C4-2B (cell line): ENCODE results near the gene CHDH.

Experiments used
- H3K27ac ChIP-seq: fragments of 450-650 bp; 2 replicates; pipeline ENCODE4 v1.5.1; 2017
- ZFX ChIP-seq: fragments of 450-650 bp; IDR thresholded peaks from 2 replicates; pipeline ENCODE4 v1.6.1; 2017
- TF ChIP-seq, protein P1 (sequence below): fragments of 450-650 bp; conservative IDR thresholded peaks from 2 replicates; pipeline ENCODE4 v1.5.1; 2017; ENCODE audit warnings: mild to moderate bottlenecking

Gene CHDH

DNA sequence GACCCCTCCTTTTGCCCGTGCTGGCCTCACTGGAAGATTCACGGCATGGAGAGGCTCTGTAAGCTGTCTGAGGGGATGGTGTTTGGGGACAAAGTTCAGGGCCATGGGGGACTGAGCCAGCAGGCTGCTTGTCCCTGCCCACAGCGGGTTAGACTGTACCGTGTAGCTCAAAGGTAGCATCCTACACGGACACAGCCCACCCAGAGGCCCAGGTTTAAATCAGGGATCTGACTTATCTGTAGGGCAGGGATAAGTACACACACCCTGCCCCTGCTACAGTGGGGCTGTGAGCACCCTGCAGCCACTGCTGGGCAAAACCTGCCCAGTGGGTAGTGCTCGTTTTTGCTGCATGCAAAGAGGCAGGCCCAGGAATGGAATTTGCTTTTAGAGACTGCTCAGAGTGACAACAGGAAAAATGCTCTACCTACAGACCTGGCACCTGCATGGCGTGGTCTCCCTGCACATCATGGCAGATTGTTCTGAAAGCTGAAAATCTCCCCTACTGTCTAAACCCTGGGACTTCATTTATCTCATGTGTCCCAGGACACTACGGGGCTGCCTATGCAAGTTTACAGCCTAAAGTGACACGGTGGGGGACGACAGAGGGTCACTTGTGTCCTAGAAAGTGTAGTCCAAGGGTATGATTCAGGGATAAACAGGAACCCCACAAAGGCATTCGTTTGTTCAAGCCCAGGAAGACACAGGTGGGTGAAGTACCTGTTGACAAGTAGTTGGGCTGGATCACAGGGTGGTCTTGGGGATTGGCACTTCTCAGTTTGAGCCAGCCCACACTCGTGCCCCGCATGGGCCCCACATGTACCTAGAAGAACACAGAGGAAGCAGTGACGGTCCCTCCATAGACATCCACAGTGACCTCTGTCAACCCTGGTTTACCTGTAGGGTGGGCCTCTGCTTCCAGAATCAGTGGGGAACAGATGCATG is 27.7 kb downstream of the CHDH start:
- H3K27ac ChIP-seq = no peak overlapping the region
- TF ChIP-seq, protein P1, sequence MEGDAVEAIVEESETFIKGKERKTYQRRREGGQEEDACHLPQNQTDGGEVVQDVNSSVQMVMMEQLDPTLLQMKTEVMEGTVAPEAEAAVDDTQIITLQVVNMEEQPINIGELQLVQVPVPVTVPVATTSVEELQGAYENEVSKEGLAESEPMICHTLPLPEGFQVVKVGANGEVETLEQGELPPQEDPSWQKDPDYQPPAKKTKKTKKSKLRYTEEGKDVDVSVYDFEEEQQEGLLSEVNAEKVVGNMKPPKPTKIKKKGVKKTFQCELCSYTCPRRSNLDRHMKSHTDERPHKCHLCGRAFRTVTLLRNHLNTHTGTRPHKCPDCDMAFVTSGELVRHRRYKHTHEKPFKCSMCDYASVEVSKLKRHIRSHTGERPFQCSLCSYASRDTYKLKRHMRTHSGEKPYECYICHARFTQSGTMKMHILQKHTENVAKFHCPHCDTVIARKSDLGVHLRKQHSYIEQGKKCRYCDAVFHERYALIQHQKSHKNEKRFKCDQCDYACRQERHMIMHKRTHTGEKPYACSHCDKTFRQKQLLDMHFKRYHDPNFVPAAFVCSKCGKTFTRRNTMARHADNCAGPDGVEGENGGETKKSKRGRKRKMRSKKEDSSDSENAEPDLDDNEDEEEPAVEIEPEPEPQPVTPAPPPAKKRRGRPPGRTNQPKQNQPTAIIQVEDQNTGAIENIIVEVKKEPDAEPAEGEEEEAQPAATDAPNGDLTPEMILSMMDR = no peak
- TF ChIP-seq ZFX = no peak

DNA sequence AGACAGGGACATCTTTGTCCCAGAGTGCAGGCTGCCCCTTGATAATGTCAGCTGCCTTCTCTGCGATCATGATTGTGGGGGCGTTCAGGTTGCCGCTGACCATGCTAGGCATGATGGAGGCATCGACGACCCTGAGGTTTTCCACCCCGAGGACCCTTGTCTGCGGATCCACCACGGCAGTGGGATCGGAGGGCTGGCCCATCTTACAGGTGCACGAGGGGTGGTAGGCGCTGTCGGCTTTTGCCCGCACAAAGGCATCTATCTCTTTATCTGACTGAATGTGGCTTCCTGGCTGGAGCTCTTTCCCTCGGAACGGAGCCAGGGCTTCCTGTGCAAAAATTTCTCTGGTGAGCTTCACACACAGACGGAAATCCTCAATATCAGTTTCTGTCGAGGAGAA is 28.4 kb downstream of the CHDH start:
- no peak overlapping the region for H3K27ac ChIP-seq
- TF ChIP-seq, protein P1 = no peak
- TF ChIP-seq ZFX = no peak

DNA sequence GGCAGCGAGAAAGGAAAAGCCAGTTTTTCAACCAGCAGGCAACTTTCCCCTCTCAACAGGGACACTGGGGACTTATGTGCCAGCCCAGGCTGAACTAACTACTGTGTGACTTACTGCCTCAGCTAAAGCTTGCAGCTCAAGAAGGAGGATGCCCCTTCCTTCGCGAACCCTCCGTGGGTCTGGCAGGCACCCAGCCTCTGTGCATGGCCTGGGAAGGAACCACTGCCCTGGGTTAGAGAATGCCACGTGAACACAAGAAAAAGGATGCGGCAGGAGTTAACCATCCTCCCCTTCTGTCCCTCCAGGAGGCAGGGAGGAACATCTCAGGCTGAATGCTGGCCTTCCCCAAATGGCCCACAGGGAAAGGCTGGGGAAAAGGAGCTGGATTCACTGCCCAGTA is 29.0 kb downstream of the CHDH start:
- no peak overlapping the region for H3K27ac ChIP-seq
- TF ChIP-seq ZFX = no peak
- TF ChIP-seq, protein P1 = no peak

DNA sequence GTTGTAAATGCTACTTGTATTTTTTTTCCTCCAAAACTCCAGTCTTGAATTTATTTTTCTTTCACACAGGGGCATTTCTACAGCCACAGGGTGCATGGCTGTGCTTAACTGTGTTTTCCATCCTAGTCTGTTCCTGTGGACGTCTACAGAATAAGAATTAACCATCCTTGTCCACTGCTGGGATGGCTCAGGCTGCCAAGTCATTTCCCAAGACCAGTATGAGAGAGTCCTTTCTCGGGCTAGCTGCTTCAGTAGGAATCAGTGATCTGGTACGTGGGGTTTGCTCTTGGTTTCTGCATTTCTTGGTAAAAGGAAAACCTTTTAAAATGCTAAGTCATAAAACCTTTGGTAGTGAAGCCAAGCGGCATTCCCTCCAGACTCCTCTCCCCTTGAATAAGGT is 29.8 kb downstream of the CHDH start:
- TF ChIP-seq, protein P1 = no peak
- no peak overlapping the region for H3K27ac ChIP-seq

DNA sequence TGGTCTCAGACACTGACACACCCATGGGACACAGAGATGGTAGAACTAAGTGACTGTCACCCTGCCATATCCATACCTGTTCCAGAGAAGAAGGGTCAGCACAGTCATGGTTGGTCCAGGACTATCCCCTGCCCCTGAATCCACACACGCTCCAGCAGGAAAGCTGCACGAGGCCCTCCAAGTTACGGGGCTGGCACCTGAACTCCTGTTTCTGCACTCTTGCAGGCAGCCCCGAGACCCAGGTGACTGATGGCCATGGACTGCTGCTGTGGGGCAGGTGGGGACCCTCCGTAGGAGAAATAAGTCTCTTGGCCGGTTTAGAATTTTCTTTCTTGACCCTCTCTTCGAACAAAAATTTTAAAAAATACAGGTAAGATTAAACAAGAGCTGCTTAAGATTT is 30.6 kb downstream of the CHDH start:
- no peak overlapping the region for H3K27ac ChIP-seq
- no peak for TF ChIP-seq ZFX
- TF ChIP-seq, protein P1 = no peak

DNA sequence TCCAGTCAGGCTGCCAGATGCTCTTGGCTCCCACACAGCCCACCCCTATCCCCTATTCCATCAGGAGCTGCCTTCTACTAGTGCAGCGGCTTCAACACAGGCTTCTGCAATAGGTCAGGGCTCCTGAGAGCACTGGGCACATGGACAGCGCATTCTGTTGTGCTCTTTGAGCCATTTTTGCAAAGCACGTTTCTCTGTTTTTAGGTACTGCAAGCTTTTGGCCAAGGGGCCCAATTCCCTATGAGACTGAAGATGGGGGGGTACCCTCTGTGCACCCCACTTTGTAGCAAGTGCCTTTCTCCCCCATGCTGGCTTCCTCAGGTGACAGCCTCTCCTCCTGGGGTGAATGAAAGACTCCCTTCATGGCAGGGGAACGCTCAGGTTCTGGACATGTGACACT is 31.2 kb downstream of the CHDH start:
- H3K27ac ChIP-seq = no peak overlapping the region
- TF ChIP-seq, protein P1 = no peak
- no peak for TF ChIP-seq ZFX

DNA sequence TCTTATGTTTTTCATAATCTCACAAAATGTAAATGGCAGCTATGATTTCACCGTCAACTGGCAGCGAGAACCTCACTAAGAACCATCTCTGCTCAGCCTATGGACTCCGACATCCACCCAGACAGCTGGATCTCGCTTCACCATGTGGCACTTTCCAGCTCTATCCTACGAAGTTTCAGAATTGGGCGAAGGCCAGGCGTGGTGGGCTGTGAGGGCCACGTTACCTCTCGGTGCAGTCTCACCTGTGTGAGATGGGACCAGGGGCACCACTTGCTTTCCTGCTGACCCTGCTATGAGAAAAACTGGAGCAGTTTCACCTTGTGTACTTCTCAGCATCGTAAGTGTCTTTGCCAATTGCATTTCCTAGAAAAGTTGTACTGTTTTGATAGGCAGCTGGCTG is 32.3 kb downstream of the CHDH start:
- no peak for TF ChIP-seq ZFX
- TF ChIP-seq, protein P1 = no peak
- no peak overlapping the region for H3K27ac ChIP-seq
